Left hindlimb (tissue), 1 donor: Measurements from ENCODE around the gene CLBA1.

ENCODE experiments used
- DNase-seq: peaks from one replicate; pipeline ENCODE4 v3.0.0-alpha.2; 2018

Gene CLBA1

GRCh38 chr14:104970231-104971068 is 15.1 kb upstream of the CLBA1 start:
- peak; percentile 86 for DNase-seq

GRCh38 chr14:104971447-104972240 is 13.9 kb upstream of the CLBA1 start:
- DNase-seq, result no peak

GRCh38 chr14:104972301-104973134 is 13.1 kb upstream of the CLBA1 start:
- DNase-seq, result peak; percentile 74

- no peak for DNase-seq
Observed at GRCh38 chr14:104973135-104973384, 12.5 kb upstream of the CLBA1 start.

GRCh38 chr14:104973385-104974145 is 12.0 kb upstream of the CLBA1 start:
- peak; percentile 90 for DNase-seq

GRCh38 chr14:104974146-104974541 is 11.4 kb upstream of the CLBA1 start:
- no peak for DNase-seq

- no peak for DNase-seq
Observed at GRCh38 chr14:104974665-104975390, 10.8 kb upstream of the CLBA1 start.

- no peak for DNase-seq
Observed at GRCh38 chr14:104975481-104976197, 9.9 kb upstream of the CLBA1 start.

GRCh38 chr14:104976198-104977007 is 9.2 kb upstream of the CLBA1 start:
- DNase-seq, result peak; percentile 80

- DNase-seq, result no peak
Observed at GRCh38 chr14:104977008-104977680, 8.4 kb upstream of the CLBA1 start.

GRCh38 chr14:104977681-104978653 is 7.6 kb upstream of the CLBA1 start, which contains the start of gene AHNAK2:
Gene AHNAK2 (minus strand): TSS chr14:104978374. CDS start chr14:104978237, 137 bp downstream.
- peak; percentile 81 for DNase-seq

- DNase-seq, result no peak
Observed at GRCh38 chr14:104978746-104979691, 6.6 kb upstream of the CLBA1 start.

- DNase-seq, result no peak
Observed at GRCh38 chr14:104979758-104980610, 5.6 kb upstream of the CLBA1 start.

GRCh38 chr14:104980611-104981531 is 4.7 kb upstream of the CLBA1 start:
- DNase-seq, result no peak
